Activated naive CD4-positive, alpha-beta T cell treated with anti-CD3 and anti-CD28 coated beads for 36 hours (primary cell): Measurements from ENCODE around the gene FBXL15. TPM values are rescaled to one million over a fixed set of nuclear protein-coding genes. Genes with fewer than 3 reads are reported as not detected.

Experiments used
- CTCF ChIA-PET: fragments of 350-600 bp; sonication (Branson Sonifier 250); formaldehyde crosslinking; loops from one replicate; lab custom pipeline; 2021; ENCODE audit warnings: antibody characterized with exemption; lab: Charles Lee
- DNase-seq: peaks from one replicate; pipeline ENCODE4 v3.0.0-alpha.2; 2020
- H3K27ac Mint-ChIP-seq: one replicate; pipeline ENCODE4 v1.8.0; 2021; ENCODE audit warnings: mild to moderate bottlenecking, mixed read lengths
- H3K27me3 Mint-ChIP-seq: one replicate; pipeline ENCODE4 v1.8.0; 2021; ENCODE audit warnings: low read depth, mixed read lengths
- H3K36me3 Mint-ChIP-seq: one replicate; pipeline ENCODE4 v1.8.0; 2021; ENCODE audit warnings: low read depth, mixed read lengths
- H3K4me1 Mint-ChIP-seq: one replicate; pipeline ENCODE4 v1.8.0; 2021; ENCODE audit warnings: low read depth, mixed read lengths
- H3K4me3 Mint-ChIP-seq: one replicate; pipeline ENCODE4 v1.8.0; 2021; ENCODE audit warnings: mild to moderate bottlenecking, moderate library complexity, mixed read lengths
- H3K9me3 Mint-ChIP-seq: one replicate; pipeline ENCODE4 v1.8.0; 2021; ENCODE audit warnings: mixed read lengths
- intact Hi-C: fragments of 100-400 bp; cut with micrococcal nuclease; formaldehyde crosslinking; loops from one replicate; pipeline ENCODE4 v1.15.1; 2023
- total RNA-seq, 2 experiments: library from RNA; stranded (reverse); gene quantifications; one replicate each; pipeline ENCODE4 v1.2.3, GENCODE V29; 2021

Gene FBXL15
- total RNA-seq, 2 experiments from 2014 or later = 9.9 to 10.8 TPM

DNA sequence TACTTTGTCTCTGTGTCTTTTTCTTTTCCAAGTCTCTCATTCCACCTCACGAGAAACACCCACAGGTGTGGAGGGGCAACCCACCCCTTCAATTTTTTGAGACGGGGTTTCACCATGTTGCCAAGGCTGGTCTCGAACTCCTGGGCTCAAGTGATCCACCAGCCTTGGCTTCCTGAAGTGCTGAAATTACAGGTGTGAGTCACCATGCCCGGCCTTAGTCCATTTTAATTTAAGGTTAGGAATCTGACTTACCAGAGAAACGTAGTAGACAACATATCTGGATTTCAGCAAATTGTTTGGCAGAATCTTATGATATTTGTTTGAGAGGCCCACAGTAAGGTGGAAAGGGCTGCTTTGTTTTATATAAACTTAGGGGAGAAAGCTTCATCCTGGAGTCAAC lies 28.3 kb upstream of the FBXL15 start:
- no peak for DNase-seq
- H3K27me3 Mint-ChIP-seq = no peaks in the 10 kb centered on the region
- H3K4me1 Mint-ChIP-seq = peaks cover 27% of the 10 kb centered on the region
- intact Hi-C loops = loop anchor here (5.0 kb wide), 2 partner anchors 190 to 225 kb away; no protein-coding TSS in a partner anchor
- CTCF ChIA-PET = interaction anchor here (0.6 to 5.0 kb wide), 9 partner anchors 8 to 344 kb away, joined by 3 to 46 read pairs (median 12); partner anchors contain the start of genes CUEDC2 and FBXL15
- H3K27ac Mint-ChIP-seq = no peak overlapping the region
- peaks cover 25% of the 10 kb centered on the region for H3K36me3 Mint-ChIP-seq
- H3K9me3 Mint-ChIP-seq = no peaks in the 10 kb centered on the region
- H3K4me3 Mint-ChIP-seq = no peak overlapping the region

DNA sequence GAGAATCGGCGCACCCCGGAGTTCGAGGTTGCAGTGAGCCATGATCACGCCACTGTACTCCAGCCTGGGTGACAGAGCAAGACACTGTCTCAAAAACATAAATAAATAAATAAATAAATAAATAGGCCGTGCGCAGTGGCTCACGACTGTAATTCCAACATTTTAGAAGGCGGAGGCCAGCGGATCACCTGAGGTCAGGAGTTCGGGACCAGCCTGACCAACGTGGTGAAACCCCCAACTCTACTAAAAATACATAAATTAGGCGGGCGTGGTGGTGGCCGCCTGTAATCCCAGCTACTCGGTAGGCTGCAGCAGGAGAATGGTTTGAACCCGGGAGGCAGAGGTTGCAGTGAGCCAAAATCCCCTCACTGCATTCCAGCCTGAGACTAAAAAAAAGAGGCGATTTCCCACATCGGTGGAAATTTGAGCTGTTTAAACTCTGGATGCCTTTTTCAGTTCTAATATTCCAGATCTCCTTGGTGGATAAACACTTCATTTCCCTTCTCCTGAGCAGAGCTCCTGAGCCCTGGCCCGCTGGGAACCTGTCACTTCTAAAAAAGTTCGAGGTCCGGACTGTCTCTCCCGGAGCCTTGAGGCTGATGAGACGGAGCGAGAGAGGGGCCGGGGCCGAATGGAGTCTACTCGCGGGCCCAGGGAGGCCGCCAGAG lies 27.1 kb upstream of the FBXL15 start:
- Mint-ChIP-seq H3K9me3 (no peaks in the 10 kb centered on the region), H3K36me3 (peaks cover 37% of the 10 kb centered on the region), H3K27me3 (no peaks in the 10 kb centered on the region), H3K4me1 (peaks cover 39% of the 10 kb centered on the region), H3K4me3 (peak overlapping the region; percentile 87), H3K27ac (peak overlapping the region; percentile 99)
- intact Hi-C loops = loop anchor here (1.0 to 5.0 kb wide), 12 partner anchors 28 to 261 kb away; partner anchors contain the start of genes GBF1 and NOLC1
- no peak for DNase-seq
- CTCF ChIA-PET = interaction anchor here (0.6 to 5.0 kb wide), 34 partner anchors 9 to 246 kb away, joined by 3 to 46 read pairs (median 4); partner anchors contain the start of genes C10orf95, ELOVL3 and FBXL15

DNA sequence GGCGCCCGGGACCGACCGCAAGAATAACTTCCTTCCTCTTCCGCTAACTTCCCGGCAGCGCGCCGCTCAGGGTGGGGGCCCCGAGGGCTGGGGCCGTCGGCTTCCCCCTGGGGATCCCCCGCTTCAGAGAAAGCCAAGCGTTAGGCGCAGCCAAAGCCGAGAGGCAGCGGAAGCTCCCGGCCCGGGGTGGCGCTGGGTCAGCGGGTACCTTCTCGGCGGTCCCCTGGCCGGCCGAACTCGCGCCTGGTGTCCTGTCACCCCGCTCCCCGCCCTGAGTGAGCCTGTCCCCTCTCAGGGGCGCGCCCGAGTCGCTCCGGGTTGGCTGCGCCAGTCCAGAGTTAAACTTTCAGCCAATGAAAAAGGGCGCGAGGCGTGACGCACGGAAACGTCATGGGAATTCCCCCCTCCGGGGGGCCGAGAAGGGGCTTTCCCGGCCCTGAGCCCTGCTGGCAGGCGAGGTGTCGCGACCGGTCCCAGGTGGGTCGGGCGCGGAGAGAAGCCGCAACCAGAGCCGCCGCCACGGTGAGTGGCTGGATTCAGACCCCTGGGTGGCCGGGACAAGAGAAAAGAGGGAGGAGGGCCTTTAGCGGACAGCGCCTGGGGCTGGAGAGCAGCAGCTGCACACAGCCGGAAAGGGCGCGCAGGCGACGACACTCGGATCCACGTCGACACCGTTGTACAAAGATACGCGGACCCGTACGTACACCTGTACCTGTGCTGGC lies 26.4 kb upstream of the FBXL15 start:
- no peaks in the 10 kb centered on the region for H3K27me3 Mint-ChIP-seq
- H3K4me3 Mint-ChIP-seq = peak overlapping the region; percentile 87
- peak overlapping the region; percentile 99 for H3K27ac Mint-ChIP-seq
- intact Hi-C loops = loop anchor here (1.0 to 5.0 kb wide), 12 partner anchors 27 to 262 kb away; partner anchors contain the start of genes GBF1 and NOLC1
- CTCF ChIA-PET = interaction anchor here (0.7 to 5.0 kb wide), 28 partner anchors 9 to 247 kb away, joined by 3 to 46 read pairs (median 4); partner anchors contain the start of genes C10orf95, ELOVL3 and FBXL15
- DNase-seq = peak; percentile 99
- H3K9me3 Mint-ChIP-seq = no peaks in the 10 kb centered on the region
- peaks cover 42% of the 10 kb centered on the region for H3K36me3 Mint-ChIP-seq
- peaks cover 44% of the 10 kb centered on the region for H3K4me1 Mint-ChIP-seq

DNA sequence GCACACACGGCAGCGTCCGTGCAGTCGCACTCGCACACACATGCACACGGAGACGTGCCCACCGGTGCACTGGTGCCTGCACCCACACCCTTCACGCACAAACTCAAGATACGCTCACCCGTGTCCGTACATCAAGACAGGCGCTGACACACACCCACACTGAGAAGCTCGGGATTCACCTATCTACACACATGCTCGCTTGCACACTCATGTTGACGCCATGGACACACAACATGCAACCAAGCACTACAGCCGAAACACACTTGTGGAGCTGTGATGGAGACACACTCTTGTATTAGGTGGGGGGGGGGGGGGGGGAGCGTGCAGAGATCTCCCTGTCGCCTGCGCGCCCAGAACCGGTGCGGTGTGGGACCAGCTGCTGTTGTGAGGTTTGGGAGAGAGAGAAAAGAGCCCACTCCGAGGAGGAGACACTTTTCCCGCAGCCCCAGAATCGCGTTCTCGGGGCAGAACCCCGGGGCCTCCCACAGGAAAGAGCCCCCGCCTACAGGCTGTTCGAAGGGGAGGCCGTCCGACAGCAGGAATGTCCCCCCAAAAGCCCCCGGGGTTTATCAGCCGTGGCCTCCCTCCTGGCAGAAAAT lies 25.7 kb upstream of the FBXL15 start:
- CTCF ChIA-PET = interaction anchor here (0.8 to 5.0 kb wide), 9 partner anchors 10 to 189 kb away, joined by 3 to 46 read pairs (median 6); partner anchors contain the start of genes C10orf95 and FBXL15
- intact Hi-C loops = loop anchor here (1.0 to 5.0 kb wide), 17 partner anchors 14 to 348 kb away; partner anchors contain the start of genes ACTR1A, CUEDC2, GBF1 and NOLC1
- Mint-ChIP-seq H3K27ac (peak overlapping the region; percentile 99), H3K4me3 (peak overlapping the region; percentile 87), H3K36me3 (peaks cover 48% of the 10 kb centered on the region), H3K9me3 (no peaks in the 10 kb centered on the region), H3K27me3 (no peaks in the 10 kb centered on the region), H3K4me1 (peaks cover 49% of the 10 kb centered on the region)
- peak; percentile 85 for DNase-seq

DNA sequence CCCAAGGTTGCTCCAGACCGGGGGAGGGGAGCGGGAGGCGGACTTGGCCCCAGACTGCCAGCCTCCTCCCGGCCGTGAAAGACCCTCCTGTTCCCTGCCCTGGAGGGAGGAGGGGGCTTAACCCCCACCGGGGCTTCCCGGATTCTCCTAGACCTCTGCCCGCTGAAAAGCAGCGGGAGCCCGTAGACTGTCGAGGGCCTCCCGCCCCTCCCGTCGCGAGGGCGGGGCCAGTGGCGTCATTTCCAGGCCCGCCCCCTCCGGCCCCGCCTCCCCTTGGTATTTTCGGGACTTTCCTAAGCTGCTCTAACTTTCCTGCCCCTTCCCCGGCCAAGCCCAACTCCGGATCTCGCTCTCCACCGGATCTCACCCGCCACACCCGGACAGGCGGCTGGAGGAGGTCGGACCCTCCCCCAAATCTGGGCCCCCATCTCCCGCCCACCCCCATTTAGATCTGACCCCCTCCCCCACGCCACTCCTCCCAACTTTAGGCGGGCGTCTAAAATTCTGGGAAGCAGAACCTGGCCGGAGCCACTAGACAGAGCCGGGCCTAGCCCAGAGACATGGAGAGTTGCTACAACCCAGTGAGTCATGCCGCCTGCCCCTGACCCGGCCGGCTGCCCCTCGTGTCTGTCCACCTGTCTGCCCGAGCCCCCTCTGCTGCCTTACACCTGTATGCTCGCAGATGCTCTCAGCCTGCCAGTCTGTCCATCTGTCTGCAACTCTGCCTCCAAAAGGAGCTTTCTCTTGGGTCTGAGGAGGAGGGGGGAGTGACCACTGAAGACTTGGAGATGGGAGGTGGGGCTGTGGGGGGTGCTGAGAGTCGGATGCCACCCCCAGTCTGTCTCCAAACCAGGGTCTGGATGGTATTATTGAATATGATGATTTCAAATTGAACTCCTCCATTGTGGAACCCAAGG lies 25.0 kb upstream of the FBXL15 start, which contains the start of gene NFKB2:
Gene NFKB2, plus strand, starts transcription at position 306 of the 917 bp plus-strand sequence. Its CDS starts 255 bp downstream, at position 561.
- intact Hi-C loops = loop anchor here (1.0 kb wide), 5 partner anchors 14 to 348 kb away; partner anchors contain the start of genes ACTR1A, CUEDC2 and WBP1L
- Mint-ChIP-seq H3K4me3 (peak within 1 kb of the TSS; percentile 87), H3K9me3 (no peaks in the 10 kb centered on the region), H3K27me3 (no peaks in the 10 kb centered on the region), H3K36me3 (peaks cover 55% of the 10 kb centered on the region), H3K27ac (peak within 1 kb of the TSS; percentile 99), H3K4me1 (peaks cover 57% of the 10 kb centered on the region)
- CTCF ChIA-PET = interaction anchor here (0.6 to 5.0 kb wide), 10 partner anchors 11 to 188 kb away, joined by 3 to 46 read pairs (median 6); partner anchors contain the start of genes C10orf95 and FBXL15
- peak; percentile 93 for DNase-seq

DNA sequence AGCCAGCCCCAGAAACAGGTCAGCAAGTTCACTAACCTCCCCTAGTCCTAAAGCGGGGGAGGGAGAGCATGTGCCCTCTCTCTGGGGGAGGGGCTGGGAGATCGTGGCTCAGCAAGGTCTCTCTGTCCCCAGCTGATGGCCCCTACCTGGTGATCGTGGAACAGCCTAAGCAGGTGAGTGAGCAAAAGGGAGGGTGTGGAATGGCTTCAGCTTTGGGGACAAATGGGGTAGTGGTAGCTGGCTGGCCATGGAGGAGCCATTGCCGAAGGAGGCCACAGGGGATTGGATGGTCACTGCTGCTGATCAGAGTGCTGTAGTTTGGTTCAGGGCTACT lies 24.4 kb upstream of the FBXL15 start:
- peaks cover 55% of the 10 kb centered on the region for H3K4me1 Mint-ChIP-seq
- H3K9me3 Mint-ChIP-seq = no peaks in the 10 kb centered on the region
- DNase-seq = no peak
- CTCF ChIA-PET = interaction anchor here (0.6 to 5.0 kb wide), 5 partner anchors 13 to 166 kb away, joined by 3 to 46 read pairs (median 5); partner anchors contain the start of gene FBXL15
- H3K36me3 Mint-ChIP-seq = peaks cover 61% of the 10 kb centered on the region
- H3K4me3 Mint-ChIP-seq = peak overlapping the region; percentile 87
- H3K27me3 Mint-ChIP-seq = no peaks in the 10 kb centered on the region
- H3K27ac Mint-ChIP-seq = peak overlapping the region; percentile 99
- intact Hi-C loops = no loop called here

DNA sequence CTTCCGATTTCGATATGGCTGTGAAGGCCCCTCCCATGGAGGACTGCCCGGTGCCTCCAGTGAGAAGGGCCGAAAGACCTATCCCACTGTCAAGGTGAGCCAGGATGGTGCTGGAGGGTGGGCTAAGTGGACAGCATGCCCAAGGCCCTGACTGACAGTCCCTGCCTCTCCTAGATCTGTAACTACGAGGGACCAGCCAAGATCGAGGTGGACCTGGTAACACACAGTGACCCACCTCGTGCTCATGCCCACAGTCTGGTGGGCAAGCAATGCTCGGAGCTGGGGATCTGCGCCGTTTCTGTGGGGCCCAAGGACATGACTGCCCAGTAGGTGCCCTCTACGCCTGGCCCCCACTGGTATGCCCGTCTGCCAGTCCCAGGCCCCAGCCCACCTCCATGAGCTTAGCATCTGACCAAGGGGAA lies 23.9 kb upstream of the FBXL15 start:
- H3K27me3 Mint-ChIP-seq = no peaks in the 10 kb centered on the region
- H3K4me3 Mint-ChIP-seq = peak overlapping the region; percentile 87
- intact Hi-C loops = no loop called here
- CTCF ChIA-PET = interaction anchor here (0.9 to 5.0 kb wide), 6 partner anchors 9 to 166 kb away, joined by 3 to 46 read pairs (median 15); partner anchors contain the start of gene FBXL15
- H3K27ac Mint-ChIP-seq = peak overlapping the region; percentile 99
- H3K4me1 Mint-ChIP-seq = peaks cover 57% of the 10 kb centered on the region
- no peak for DNase-seq
- peaks cover 65% of the 10 kb centered on the region for H3K36me3 Mint-ChIP-seq
- H3K9me3 Mint-ChIP-seq = no peaks in the 10 kb centered on the region

DNA sequence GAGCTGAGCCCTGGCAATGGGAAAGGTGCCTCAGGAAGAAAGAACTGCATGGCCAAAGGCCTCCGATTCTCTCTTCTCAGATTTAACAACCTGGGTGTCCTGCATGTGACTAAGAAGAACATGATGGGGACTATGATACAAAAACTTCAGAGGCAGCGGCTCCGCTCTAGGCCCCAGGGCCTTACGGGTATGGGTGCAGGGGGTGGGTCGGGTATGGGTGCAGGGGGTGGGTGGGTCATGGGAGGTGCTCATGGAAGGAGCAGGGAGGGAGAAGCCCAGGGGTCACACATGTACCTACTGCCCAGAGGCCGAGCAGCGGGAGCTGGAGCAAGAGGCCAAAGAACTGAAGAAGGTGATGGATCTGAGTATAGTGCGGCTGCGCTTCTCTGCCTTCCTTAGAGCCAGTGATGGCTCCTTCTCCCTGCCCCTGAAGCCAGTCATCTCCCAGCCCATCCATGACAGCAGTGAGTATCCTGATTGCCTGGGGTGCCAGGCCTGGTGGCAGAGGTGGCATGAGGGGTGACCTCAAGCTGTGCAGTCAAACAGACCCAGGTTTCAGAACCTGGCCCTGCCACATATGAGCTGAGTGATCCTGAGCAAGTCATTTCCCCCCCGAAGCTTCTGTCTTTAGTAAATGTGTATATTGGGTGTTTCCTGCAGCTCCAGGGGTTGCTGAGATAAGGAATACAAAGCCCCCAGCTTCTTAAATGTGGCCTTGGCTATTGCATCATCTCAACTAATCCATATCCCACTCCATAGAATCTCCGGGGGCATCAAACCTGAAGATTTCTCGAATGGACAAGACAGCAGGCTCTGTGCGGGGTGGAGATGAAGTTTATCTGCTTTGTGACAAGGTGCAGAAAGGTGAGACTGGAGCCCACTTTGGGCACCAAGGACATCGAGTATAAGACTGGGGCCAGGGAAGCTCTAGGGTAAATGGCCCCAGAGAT lies 23.1 kb upstream of the FBXL15 start:
- H3K27ac Mint-ChIP-seq = peak overlapping the region; percentile 99
- H3K36me3 Mint-ChIP-seq = peaks cover 70% of the 10 kb centered on the region
- peak overlapping the region; percentile 87 for H3K4me3 Mint-ChIP-seq
- peaks cover 58% of the 10 kb centered on the region for H3K4me1 Mint-ChIP-seq
- intact Hi-C loops = no loop called here
- H3K9me3 Mint-ChIP-seq = no peaks in the 10 kb centered on the region
- H3K27me3 Mint-ChIP-seq = no peaks in the 10 kb centered on the region
- DNase-seq = no peak
- CTCF ChIA-PET = interaction anchor here (0.8 to 5.0 kb wide), 9 partner anchors 9 to 167 kb away, joined by 3 to 46 read pairs (median 17); partner anchors contain the start of gene FBXL15

DNA sequence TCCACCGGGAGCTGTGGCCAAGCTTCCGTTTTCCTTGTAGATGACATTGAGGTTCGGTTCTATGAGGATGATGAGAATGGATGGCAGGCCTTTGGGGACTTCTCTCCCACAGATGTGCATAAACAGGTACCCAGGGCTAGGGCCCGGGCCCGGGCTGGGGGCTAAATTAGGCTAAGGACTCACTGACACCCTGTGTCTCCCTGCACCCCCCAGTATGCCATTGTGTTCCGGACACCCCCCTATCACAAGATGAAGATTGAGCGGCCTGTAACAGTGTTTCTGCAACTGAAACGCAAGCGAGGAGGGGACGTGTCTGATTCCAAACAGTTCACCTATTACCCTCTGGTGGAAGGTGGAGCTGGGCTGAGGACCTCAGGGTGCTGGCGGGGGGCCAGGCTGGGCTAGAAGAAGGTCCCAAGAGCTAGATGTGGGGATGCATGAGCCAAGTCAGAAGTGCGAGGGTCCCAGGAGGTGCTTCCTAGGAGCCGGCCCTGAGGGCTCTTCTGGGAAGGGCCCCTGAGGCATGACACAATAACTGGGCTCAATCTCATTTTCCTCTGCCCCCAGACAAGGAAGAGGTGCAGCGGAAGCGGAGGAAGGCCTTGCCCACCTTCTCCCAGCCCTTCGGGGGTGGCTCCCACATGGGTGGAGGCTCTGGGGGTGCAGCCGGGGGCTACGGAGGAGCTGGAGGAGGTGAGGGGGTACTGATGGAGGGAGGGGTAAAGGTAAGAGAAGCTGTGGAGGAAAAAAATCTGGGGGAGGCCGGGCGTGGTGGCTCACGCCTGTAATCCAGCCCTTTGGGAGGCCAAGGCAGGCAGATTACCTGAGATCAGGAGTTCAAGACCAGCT lies 22.2 kb upstream of the FBXL15 start:
- Mint-ChIP-seq H3K27ac (peak overlapping the region; percentile 99), H3K4me1 (peaks cover 51% of the 10 kb centered on the region), H3K4me3 (peak overlapping the region; percentile 87), H3K27me3 (no peaks in the 10 kb centered on the region), H3K36me3 (peaks cover 71% of the 10 kb centered on the region), H3K9me3 (no peaks in the 10 kb centered on the region)
- DNase-seq = no peak
- CTCF ChIA-PET = interaction anchor here (0.7 to 4.2 kb wide), 23 partner anchors 9 to 963 kb away, joined by 3 to 28 read pairs (median 4); partner anchors contain the start of genes C10orf95, FBXL15 and SUFU
- intact Hi-C loops = loop anchor here (1.0 kb wide), 1 partner anchor 169 kb away; no protein-coding TSS in a partner anchor
